ENCODE data around the gene OXNAD1.

OXNAD1 gene

GRCh38 chr3:16279010-16279801 lies 14.2 kb downstream of the OXNAD1 start:
- no peak for DNase-seq

- DNase-seq = no peak
Observed at GRCh38 chr3:16280671-16281070, 15.7 kb downstream of the OXNAD1 start.

- no peak for DNase-seq
Observed at GRCh38 chr3:16284633-16285032, 19.6 kb downstream of the OXNAD1 start.

GRCh38 chr3:16286161-16286560 lies 21.1 kb downstream of the OXNAD1 start:
- no peak for DNase-seq

GRCh38 chr3:16286751-16287543 lies 21.9 kb downstream of the OXNAD1 start:
- DNase-seq = peak in 2 of 4 experiments; percentile 49 to 52

GRCh38 chr3:16288664-16289063 lies 23.7 kb downstream of the OXNAD1 start:
- no peak for DNase-seq

- DNase-seq = no peak
Observed at GRCh38 chr3:16289144-16289889, 24.3 kb downstream of the OXNAD1 start.

GRCh38 chr3:16290007-16290826 lies 25.2 kb downstream of the OXNAD1 start:
- DNase-seq = peak; percentile 69 to 79 (median 70)

GRCh38 chr3:16290827-16291196 lies 25.8 kb downstream of the OXNAD1 start:
- peak in 2 of 4 experiments; percentile 26 to 43 for DNase-seq

GRCh38 chr3:16294844-16295243 lies 29.8 kb downstream of the OXNAD1 start:
- DNase-seq = no peak

- DNase-seq = no peak
Observed at GRCh38 chr3:16295298-16295890, 30.4 kb downstream of the OXNAD1 start.

- no peak for DNase-seq
Observed at GRCh38 chr3:16297997-16298885, 33.2 kb downstream of the OXNAD1 start.

GRCh38 chr3:16298891-16299290 lies 33.9 kb downstream of the OXNAD1 start:
- no peak for DNase-seq

GRCh38 chr3:16299746-16300145 lies 34.7 kb downstream of the OXNAD1 start:
- DNase-seq = no peak

- DNase-seq = no peak
Observed at GRCh38 chr3:16300307-16300706, 35.3 kb downstream of the OXNAD1 start.

GRCh38 chr3:16300881-16301359 lies 35.9 kb downstream of the OXNAD1 start:
- no peak for DNase-seq

- no peak for DNase-seq
Observed at GRCh38 chr3:16301507-16301906, 36.5 kb downstream of the OXNAD1 start.

- no peak for DNase-seq
Observed at GRCh38 chr3:16302082-16302631, 37.1 kb downstream of the OXNAD1 start.

- DNase-seq = no peak
Observed at GRCh38 chr3:16303037-16303575, 38.1 kb downstream of the OXNAD1 start.
